K562 (cell line): ENCODE measurements around the gene FAM227A. TPM values are rescaled to one million over a fixed set of nuclear protein-coding genes. Genes with fewer than 3 reads are reported as not detected.
A peak's percentile ranks its signal among the peaks of the same experiment; 100 is the strongest.

Experiments
- ATF7 ChIP-seq: fragments of 450-650 bp; IDR thresholded peaks from 2 replicates; pipeline ENCODE4 v1.7.1; 2014; ENCODE audit warnings: mild to moderate bottlenecking, moderate library complexity
- CEBPG ChIP-seq, 3 experiments: fragments of 200-800 bp in 1 of 3; sonication (Bioruptor generic) in 1 of 3; sonication (generic) in 1 of 3; formaldehyde crosslinking in 1 of 3; IDR thresholded peaks in 2 of 3; conservative IDR thresholded peaks in 1 of 3; 2 replicates each; pipeline versions ENCODE4 v1.6.1 to v1.8.0; 2016 to 2022; ENCODE audit warnings: missing compliant biosample characterization in 2 of 3, missing genetic modification characterization in 2 of 3, mild to moderate bottlenecking in 1 of 3, missing genetic modification reagents in 1 of 3
- CREB3L1 ChIP-seq: fragments of 450-650 bp; IDR thresholded peaks from 2 replicates; pipeline ENCODE4 v1.6.1; 2014; ENCODE audit warnings: low read depth, mild to moderate bottlenecking, moderate library complexity, borderline replicate concordance
- E2F8 ChIP-seq: fragments of 450-650 bp; IDR thresholded peaks from 2 replicates; pipeline ENCODE4 v1.7.1; 2018; ENCODE audit warnings: mild to moderate bottlenecking, low read depth; ENCODE audit not compliant: partially characterized antibody
- ESRRA ChIP-seq: fragments of 450-650 bp; IDR thresholded peaks from 2 replicates; pipeline ENCODE4 v1.6.1; 2014; ENCODE audit warnings: low read depth, mild to moderate bottlenecking, moderate library complexity, borderline replicate concordance
- GATAD2B ChIP-seq: fragments of 450-650 bp; IDR thresholded peaks from 2 replicates; pipeline ENCODE4 v1.6.1; 2017; ENCODE audit warnings: mild to moderate bottlenecking, borderline replicate concordance
- GTF2F1 ChIP-seq: IDR thresholded peaks from 2 replicates; pipeline ENCODE4 v1.6.1; 2011; ENCODE audit warnings: low read depth, low read length, improper control_type of control experiment
- HDAC1 ChIP-seq, 2 experiments: fragments of 450-650 bp; IDR thresholded peaks; 2 replicates each; pipeline ENCODE4 v1.6.1; 2016 to 2017; ENCODE audit warnings: inconsistent platforms in 1 of 2, mild to moderate bottlenecking in 1 of 2, moderate library complexity in 1 of 2
- KDM4B ChIP-seq, 2 experiments: fragments of 450-650 bp in 1 of 2; sonication (generic) in 1 of 2; IDR thresholded peaks; 2 replicates each; pipeline ENCODE4 v1.6.1; 2016 to 2017; ENCODE audit warnings: borderline replicate concordance in 2 of 2, antibody characterized with exemption in 1 of 2, low read depth in 1 of 2, mild to moderate bottlenecking in 1 of 2
- NRF1 ChIP-seq, 2 experiments: fragments of 450-650 bp; IDR thresholded peaks in 1 of 2; conservative IDR thresholded peaks in 1 of 2; 2 replicates each; pipeline ENCODE4 v1.6.1; 2014; ENCODE audit warnings: mild to moderate bottlenecking in 2 of 2
- PHF21A ChIP-seq: fragments of 450-650 bp; IDR thresholded peaks from 2 replicates; pipeline ENCODE4 v1.6.1; 2017; ENCODE audit warnings: low read depth, borderline replicate concordance
- POLR2AphosphoS5 ChIP-seq: IDR thresholded peaks from 2 replicates; pipeline ENCODE4 v1.6.1; 2011; ENCODE audit warnings: mild to moderate bottlenecking, low read depth, low read length, moderate library complexity; ENCODE audit not compliant: control insufficient read depth, insufficient read depth
- POLR2G ChIP-seq: fragments of 200-400 bp; formaldehyde crosslinking; IDR thresholded peaks from 2 replicates; pipeline ENCODE4 v1.6.1; 2017; ENCODE audit warnings: low read depth, mild to moderate bottlenecking, antibody characterized with exemption, low read length, moderate library complexity
- RBBP5 ChIP-seq: fragments of 200-600 bp; sonication (generic); IDR thresholded peaks from 2 replicates; pipeline ENCODE4 v1.6.1; 2012; ENCODE audit warnings: borderline replicate concordance, mild to moderate bottlenecking, low read length, control low read depth, inconsistent platforms; ENCODE audit not compliant: insufficient read depth, poor library complexity, severe bottlenecking
- ZNF280B ChIP-seq: fragments of 250-450 bp; sonication (Bioruptor Pico); IDR thresholded peaks from 2 replicates; pipeline ENCODE4 v1.5.1; 2021; ENCODE audit warnings: mild to moderate bottlenecking
- ZNF584 ChIP-seq: fragments of 200-800 bp; sonication (Bioruptor generic); IDR thresholded peaks from 2 replicates; pipeline ENCODE4 v1.6.1; 2016; ENCODE audit warnings: low read depth, mild to moderate bottlenecking, missing genetic modification characterization, missing compliant biosample characterization
- ZNF75A ChIP-seq: fragments of 450-650 bp; formaldehyde crosslinking; IDR thresholded peaks from 2 replicates; pipeline ENCODE4 v1.4.0; 2020; ENCODE audit warnings: mild to moderate bottlenecking
- polyA plus RNA-seq, 8 experiments: library from polyadenylated mRNA; depleted of rRNA in 4 of 8; stranded (reverse) in 5 of 8; unstranded in 3 of 8; fragments of >200 nt; fragmentation: Nextera tagmentation in 2 of 8; fragmentation: Illumina TruSeq in 1 of 8; extraction: Ambion mirVana in 2 of 8; extraction: Trizol in 1 of 8; gene quantifications; 2 replicates each; pipeline versions ENCODE4 v1.2.1 to v1.2.3, GENCODE V29; 2011 to 2014; ENCODE audit warnings: inconsistent platforms in 1 of 8, missing spikeins in 1 of 8
- total RNA-seq, 7 experiments: library from RNA; depleted of rRNA in 6 of 7; stranded (reverse); fragments of >200 nt in 6 of 7; fragmentation: Illumina TruSeq in 2 of 7; extraction: Trizol in 2 of 7; gene quantifications; 2 replicates each; pipeline versions ENCODE4 v1.2.1 to v1.2.3, GENCODE V29; 2011 to 2021; ENCODE audit warnings: low replicate concordance in 1 of 7
- TF ChIP-seq, protein P1 (sequence below): sonication (generic); formaldehyde crosslinking; IDR thresholded peaks from 2 replicates; pipeline ENCODE4 v1.8.0; 2022; ENCODE audit warnings: missing genetic modification reagents, mild to moderate bottlenecking, moderate library complexity, borderline replicate concordance

Gene FAM227A
- total and polyA plus RNA-seq, 9 of the 15 experiments (the other 6 are each of a cell fraction or from before 2014, with no cell fraction given), result 0.10 to 2.2 (median 0.83) TPM

GRCh38 chr22:38700789-38701628 is 44.8 kb upstream of the FAM227A start, which contains the start of gene JOSD1 (continued):
- TF ChIP-seq ZNF584, result 0 out of 2 replicates have a peak, but pooled peaks have one; percentile 56
- 0 out of 2 replicates have a peak, but pooled peaks have one; percentile 24 for TF ChIP-seq ZNF75A (CRISPR knock-in tag)
- TF ChIP-seq NRF1 (conservative IDR thresholded peaks at IDR 0.05 in 1 of 2, IDR thresholded peaks at IDR 0.05 in 1 of 2), result peak; percentile 84 to 87
- 0 out of 4 replicates have a peak, but pooled peaks of 1 of the 2 experiments have one; percentile 29 for TF ChIP-seq HDAC1 (IDR thresholded peaks at IDR 0.05)
- no peak for TF ChIP-seq PHF21A
- TF ChIP-seq ZNF280B (CRISPR knock-in tag), result no peak
- peak; percentile 48 for TF ChIP-seq POLR2AphosphoS5
- peak; percentile 64; the same call in 1 of the 2 replicates for TF ChIP-seq CREB3L1
- peak; percentile 55; the same call in 1 of the 2 replicates for TF ChIP-seq CEBPG (CRISPR knock-in tag; IDR thresholded peaks at IDR 0.05)
- TF ChIP-seq CEBPG (tag; conservative IDR thresholded peaks at IDR 0.05 in 1 of 2, IDR thresholded peaks at IDR 0.05 in 1 of 2), result peak in 1 of 2 experiments; percentile 21; a peak in 2 of 4 replicates
- peak; percentile 55 for TF ChIP-seq E2F8
- TF ChIP-seq, protein P1, sequence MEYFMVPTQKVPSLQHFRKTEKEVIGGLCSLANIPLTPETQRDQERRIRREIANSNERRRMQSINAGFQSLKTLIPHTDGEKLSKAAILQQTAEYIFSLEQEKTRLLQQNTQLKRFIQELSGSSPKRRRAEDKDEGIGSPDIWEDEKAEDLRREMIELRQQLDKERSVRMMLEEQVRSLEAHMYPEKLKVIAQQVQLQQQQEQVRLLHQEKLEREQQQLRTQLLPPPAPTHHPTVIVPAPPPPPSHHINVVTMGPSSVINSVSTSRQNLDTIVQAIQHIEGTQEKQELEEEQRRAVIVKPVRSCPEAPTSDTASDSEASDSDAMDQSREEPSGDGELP (CRISPR knock-in tag), result peak; percentile 62; the same call in 1 of the 2 replicates
- TF ChIP-seq RBBP5, result peak; percentile 28
- peak; percentile 66; the same call in 1 of the 2 replicates for TF ChIP-seq ESRRA
- peak; percentile 90 for TF ChIP-seq POLR2G
- TF ChIP-seq KDM4B (IDR thresholded peaks at IDR 0.05; ENCODE audit: borderline replicate concordance in 2 of 2, low read depth in 1 of 2), result no peak
- peak; percentile 99 for TF ChIP-seq ATF7
- TF ChIP-seq GATAD2B, result peak; percentile 85; the same call in 1 of the 2 replicates
- 0 out of 2 replicates have a peak, but pooled peaks have one; percentile 60 for TF ChIP-seq GTF2F1
